Stimulated activated naive B cell treated with anti-CD40 and anti-IgM and Interleukin-4, amounts not matched to agents 10 μg/mL and 1 μg/mL and 100 μg/mL, for 72 hours (primary cell): Measurements from ENCODE around the gene GPR55.
A peak's percentile ranks its signal among the peaks of the same experiment; 100 is the strongest.

ENCODE experiments used
- ATAC-seq, 2 donors: fragments of 150-1000 bp; cut with Tn5 transposase; replicated peaks; 2 replicates each; pipeline ENCODE4 v1.10.0; 2021; ENCODE audit warnings: moderate library complexity in 1 of 2
- DNase-seq: peaks from one replicate; pipeline ENCODE4 v3.0.0; 2021
- H3K27ac Mint-ChIP-seq: one replicate; pipeline ENCODE4 v1.8.0; 2022; ENCODE audit warnings: mild to moderate bottlenecking, mixed read lengths
- H3K27me3 Mint-ChIP-seq, 2 donors: one replicate each; pipeline ENCODE4 v1.8.0; 2022; ENCODE audit warnings: mixed read lengths in 2 of 2
- H3K36me3 Mint-ChIP-seq, 2 donors: one replicate each; pipeline ENCODE4 v1.8.0; 2022; ENCODE audit warnings: mixed read lengths in 2 of 2, mild to moderate bottlenecking in 1 of 2
- H3K4me1 Mint-ChIP-seq, 2 donors: one replicate each; pipeline ENCODE4 v1.8.0; 2022; ENCODE audit warnings: mixed read lengths in 2 of 2, mild to moderate bottlenecking in 1 of 2
- H3K4me3 Mint-ChIP-seq, 2 donors: one replicate each; pipeline ENCODE4 v1.8.0; 2022; ENCODE audit warnings: mild to moderate bottlenecking in 2 of 2, mixed read lengths in 2 of 2, moderate library complexity in 1 of 2
- H3K9me3 Mint-ChIP-seq, 2 donors: one replicate each; pipeline ENCODE4 v1.8.0; 2022; ENCODE audit warnings: mixed read lengths in 2 of 2, mild to moderate bottlenecking in 1 of 2

Gene GPR55

GRCh38 chr2:230868161-230868946 lies 56.7 kb downstream of the GPR55 start:
- Mint-ChIP-seq H3K27me3 (no peaks in the 10 kb centered on the region), H3K27ac (no peak overlapping the region), H3K4me1 (peaks cover 56 to 97% of the 10 kb centered on the region in 2 donors), H3K4me3 (no peak overlapping the region), H3K9me3 (no peaks in the 10 kb centered on the region), H3K36me3 (no peaks in the 10 kb centered on the region)
- ATAC-seq: no peak
- no peak for DNase-seq

- peaks cover 53 to 92% of the 10 kb centered on the region in 2 donors for H3K4me1 Mint-ChIP-seq
- H3K36me3 Mint-ChIP-seq: no peaks in the 10 kb centered on the region
- ATAC-seq (peak; percentile 36 to 45), DNase-seq (no peak)
- H3K27ac Mint-ChIP-seq: peak overlapping the region; percentile 71
- H3K27me3 Mint-ChIP-seq: peaks cover 0 to 4% of the 10 kb centered on the region in 2 donors
- H3K9me3 Mint-ChIP-seq: no peaks in the 10 kb centered on the region
- no peak overlapping the region for H3K4me3 Mint-ChIP-seq
Measured at GRCh38 chr2:230866756-230867523, 58.1 kb downstream of the GPR55 start.

DNA sequence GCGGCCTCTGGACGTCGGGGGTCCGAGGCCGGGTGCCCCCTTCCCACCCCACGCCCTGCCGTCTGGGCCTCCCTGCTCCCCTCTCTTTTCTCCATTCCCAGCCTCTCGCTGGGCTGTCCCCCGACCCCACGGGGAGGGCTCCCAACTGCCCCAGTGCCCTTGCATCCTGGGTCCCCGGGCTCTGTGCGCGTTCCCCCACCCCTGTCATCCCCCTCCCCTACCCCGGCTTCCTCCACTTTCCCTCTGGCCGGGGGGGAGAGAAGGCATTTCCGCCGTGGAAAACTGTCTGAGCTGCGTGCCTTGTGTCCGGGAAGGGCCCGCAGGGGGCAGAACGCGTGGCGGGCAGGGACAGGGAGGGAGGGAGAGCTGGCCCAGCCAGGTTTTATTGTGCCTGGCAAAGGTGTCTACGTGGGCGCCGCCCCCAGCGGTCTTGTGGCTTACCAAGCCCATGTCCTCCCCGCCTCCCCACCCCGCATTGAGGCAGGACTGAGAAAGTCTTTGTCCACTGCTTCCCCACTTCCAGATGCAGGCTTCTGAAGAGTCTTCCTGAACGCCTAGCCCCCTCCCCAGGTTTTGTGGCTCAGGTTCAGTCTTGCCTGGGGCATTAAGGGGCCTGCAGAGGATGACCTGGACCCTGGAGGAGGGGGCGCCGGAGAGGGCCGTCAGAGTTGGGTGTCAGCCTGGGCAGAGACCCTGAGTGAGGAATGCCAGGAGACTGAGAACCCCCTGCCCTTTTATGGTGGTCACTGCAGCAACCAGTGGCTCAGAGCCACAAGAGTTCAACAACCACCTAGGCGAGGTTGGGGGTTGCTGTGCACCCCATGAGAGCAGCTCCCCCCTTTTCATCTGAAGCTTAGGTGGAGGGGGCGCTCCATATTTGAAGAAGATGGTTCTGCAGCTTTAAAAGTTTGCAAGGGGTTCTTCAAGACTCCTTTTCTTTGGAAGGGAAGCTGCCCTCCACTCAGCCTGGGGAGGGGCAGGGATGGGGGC lies 59.0 kb downstream of the GPR55 start:
- Mint-ChIP-seq H3K27me3 (peaks cover 0 to 11% of the 10 kb centered on the region in 2 donors), H3K36me3 (no peaks in the 10 kb centered on the region), H3K27ac (peak overlapping the region; percentile 89), H3K9me3 (no peaks in the 10 kb centered on the region), H3K4me1 (peaks cover 56 to 88% of the 10 kb centered on the region in 2 donors), H3K4me3 (peak overlapping the region; percentile 88 to 91)
- DNase-seq (no peak), ATAC-seq (no peak)

DNA sequence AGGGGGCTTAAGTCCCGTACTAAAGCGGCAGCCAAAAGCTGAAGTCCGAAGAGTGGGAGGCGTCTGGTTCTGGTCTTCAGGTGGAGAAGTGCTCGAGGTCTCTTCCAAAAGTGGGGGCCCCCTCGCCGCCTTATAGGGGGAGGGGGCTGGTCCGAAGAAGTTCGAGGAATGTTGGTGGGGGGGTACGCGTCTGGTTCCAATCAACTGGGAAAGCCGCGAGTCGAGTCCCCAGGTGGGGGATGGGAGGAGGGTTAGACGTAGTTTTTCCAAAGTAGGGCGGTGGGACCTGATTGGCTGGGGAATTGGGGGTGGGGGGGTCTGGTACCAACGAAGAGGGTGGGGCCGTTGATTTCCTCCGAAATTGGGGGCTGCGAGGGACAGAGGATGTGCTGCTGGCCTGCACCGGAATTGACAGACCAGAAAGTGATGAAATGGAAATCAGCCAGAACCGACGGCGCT lies 59.7 kb downstream of the GPR55 start:
- ATAC-seq (no peak), DNase-seq (no peak)
- H3K36me3 Mint-ChIP-seq: no peaks in the 10 kb centered on the region
- H3K4me3 Mint-ChIP-seq: peak overlapping the region; percentile 88 to 91
- peaks cover 0 to 11% of the 10 kb centered on the region in 2 donors for H3K27me3 Mint-ChIP-seq
- H3K27ac Mint-ChIP-seq: peak overlapping the region; percentile 89
- H3K4me1 Mint-ChIP-seq: peaks cover 49 to 81% of the 10 kb centered on the region in 2 donors
- no peaks in the 10 kb centered on the region for H3K9me3 Mint-ChIP-seq

DNA sequence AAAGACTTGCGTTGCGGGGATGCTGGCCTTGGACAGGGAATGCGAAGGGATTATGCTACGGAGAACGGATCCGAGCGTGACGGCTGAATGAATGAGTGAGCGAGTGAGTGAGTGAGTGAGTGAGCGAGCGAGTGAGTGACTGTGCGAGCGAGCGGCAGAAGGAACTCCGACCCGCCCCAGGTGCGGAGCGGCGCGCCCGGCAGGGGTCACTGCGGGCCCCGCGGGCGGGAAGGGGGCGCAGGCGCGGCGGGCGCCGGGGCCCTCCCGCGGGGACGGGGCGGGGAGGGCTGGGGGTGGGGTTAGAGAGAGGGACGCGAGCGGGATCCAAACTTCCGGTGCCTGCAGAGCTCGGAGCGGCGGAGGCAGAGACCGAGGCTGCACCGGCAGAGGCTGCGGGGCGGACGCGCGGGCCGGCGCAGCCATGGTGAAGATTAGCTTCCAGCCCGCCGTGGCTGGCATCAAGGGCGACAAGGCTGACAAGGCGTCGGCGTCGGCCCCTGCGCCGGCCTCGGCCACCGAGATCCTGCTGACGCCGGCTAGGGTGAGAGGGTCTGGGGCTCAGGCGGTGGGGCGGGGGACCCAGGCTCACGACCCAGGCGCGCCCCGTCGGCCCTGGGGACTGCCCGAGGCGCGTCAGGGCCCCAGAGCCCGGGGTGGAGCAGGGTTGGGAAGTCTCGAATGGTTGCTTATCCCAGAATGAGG lies 60.3 kb downstream of the GPR55 start, which contains the start of gene ITM2C:
Gene ITM2C, plus strand, starts transcription at position 338 of the 702 bp plus-strand sequence. Its CDS starts 84 bp downstream, at position 422.
- Mint-ChIP-seq H3K4me3 (peak within 1 kb of the TSS; percentile 88 to 91), H3K27me3 (peaks cover 0 to 11% of the 10 kb centered on the region in 2 donors), H3K27ac (peak within 1 kb of the TSS; percentile 89), H3K36me3 (no peaks in the 10 kb centered on the region), H3K4me1 (peaks cover 44 to 75% of the 10 kb centered on the region in 2 donors), H3K9me3 (no peaks in the 10 kb centered on the region)
- DNase-seq (peak; percentile 55), ATAC-seq (peak; percentile 81 to 84)

DNA sequence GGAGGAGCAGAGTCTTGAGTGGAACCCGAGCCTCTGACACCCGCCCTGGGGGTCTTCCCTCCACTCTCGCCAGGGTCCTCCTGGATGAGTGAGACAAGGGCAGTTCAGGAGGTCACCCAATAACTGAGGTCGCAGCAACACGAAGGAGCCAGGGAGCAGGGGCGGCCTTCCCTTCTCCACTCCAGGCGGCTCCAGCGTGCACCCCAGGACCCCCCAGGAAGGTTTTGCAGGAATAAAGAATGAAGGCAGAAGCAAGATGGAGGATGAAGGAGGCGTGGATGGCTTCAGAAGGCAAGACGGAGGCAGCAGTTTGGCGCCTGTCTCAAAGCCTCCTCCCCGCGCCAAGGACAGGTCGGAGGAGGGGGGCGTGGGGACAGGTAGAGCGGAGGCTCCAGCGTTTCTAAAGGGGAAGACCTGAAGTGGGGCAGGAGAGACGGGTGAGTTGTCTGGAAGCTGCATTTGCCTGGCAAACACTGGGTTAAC lies 60.9 kb downstream of the GPR55 start:
- Mint-ChIP-seq H3K4me1 (peaks cover 43 to 69% of the 10 kb centered on the region in 2 donors), H3K4me3 (peak overlapping the region; percentile 88 to 91), H3K36me3 (no peaks in the 10 kb centered on the region), H3K27ac (peak overlapping the region; percentile 89), H3K9me3 (no peaks in the 10 kb centered on the region), H3K27me3 (peaks cover 0 to 11% of the 10 kb centered on the region in 2 donors)
- DNase-seq (no peak), ATAC-seq (no peak)

DNA sequence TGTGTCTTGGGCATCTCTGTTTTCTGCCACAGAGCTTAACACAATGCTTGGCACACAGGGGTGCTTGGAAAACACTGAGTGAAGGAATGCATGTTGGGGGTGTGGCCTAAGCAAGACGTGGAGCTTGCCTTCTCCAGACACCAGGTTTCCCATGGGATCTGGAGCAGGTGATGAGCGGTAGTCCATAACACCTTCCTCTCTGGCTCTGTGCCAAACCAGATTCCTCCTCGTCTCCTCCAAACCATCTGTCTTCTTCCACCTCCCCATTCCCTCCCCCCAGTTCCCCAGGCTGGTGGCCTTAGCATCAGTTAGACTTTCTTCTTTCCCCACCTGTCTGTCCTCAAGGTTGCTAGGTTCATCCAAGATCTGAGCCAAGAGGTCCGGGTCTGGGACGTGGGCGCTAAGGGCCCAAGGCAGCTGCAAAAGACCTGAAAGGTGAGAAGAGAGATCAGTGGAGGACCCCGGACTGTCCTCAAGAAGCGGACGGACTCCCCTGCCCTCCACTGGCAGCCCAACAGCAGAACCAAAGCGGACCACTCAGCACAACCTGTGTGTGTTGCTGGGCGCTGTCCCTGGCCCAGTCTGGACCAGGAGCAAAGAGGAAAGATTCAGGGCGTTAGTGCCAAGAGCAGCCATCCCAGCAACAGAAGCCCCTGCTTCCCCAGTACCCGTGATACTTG lies 61.5 kb downstream of the GPR55 start:
- H3K27me3 Mint-ChIP-seq: peaks cover 0 to 11% of the 10 kb centered on the region in 2 donors
- peak overlapping the region; percentile 88 to 91 for H3K4me3 Mint-ChIP-seq
- no peaks in the 10 kb centered on the region for H3K36me3 Mint-ChIP-seq

DNA sequence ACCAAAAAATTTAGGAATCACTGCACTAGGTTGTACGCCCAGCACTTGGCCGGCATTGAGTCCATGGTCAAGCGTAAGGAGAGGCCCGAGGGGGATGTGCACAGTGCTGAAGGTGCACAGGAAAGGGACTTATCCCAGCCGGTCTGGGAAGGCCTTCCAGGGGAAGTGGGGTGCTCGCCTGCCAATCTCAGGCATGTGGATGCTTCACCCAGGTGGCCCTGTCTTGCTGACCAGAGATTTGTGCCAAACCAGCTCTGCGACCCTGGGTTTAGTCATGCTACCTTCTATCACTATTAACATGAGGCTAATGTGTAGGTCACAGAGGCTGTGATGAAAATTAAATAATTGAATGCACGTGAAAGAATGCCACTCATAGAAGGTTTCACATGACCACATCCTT lies 62.0 kb downstream of the GPR55 start:
- H3K27ac Mint-ChIP-seq: no peak overlapping the region
- peaks cover 37 to 58% of the 10 kb centered on the region in 2 donors for H3K4me1 Mint-ChIP-seq
- H3K4me3 Mint-ChIP-seq: no peak overlapping the region

More for the DNA sequence above, 61.5 kb downstream of the GPR55 start:
- H3K4me1 Mint-ChIP-seq: peaks cover 40 to 63% of the 10 kb centered on the region in 2 donors
- H3K9me3 Mint-ChIP-seq: no peaks in the 10 kb centered on the region
- H3K27ac Mint-ChIP-seq: no peak overlapping the region
- DNase-seq (no peak), ATAC-seq (no peak)

DNA sequence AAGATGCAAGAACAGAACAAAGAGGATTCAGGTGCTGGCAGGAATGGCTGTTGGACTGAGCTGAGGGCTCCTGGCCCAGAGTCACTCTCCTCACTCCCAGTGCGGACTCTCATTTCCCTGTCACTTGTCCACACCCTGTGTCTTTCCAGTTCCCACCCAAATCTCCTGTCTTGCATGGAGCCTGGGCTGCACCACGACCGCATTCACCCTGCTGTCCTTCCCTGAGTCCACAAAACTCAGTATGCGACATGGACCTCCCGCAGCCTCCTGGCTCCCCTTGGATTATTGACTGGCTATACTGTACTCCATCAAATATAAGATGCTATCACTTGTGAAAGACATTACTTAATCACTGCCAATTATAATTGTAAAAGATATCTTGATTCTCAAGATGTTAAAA lies 62.8 kb downstream of the GPR55 start:
- Mint-ChIP-seq H3K27ac (no peak overlapping the region), H3K36me3 (no peaks in the 10 kb centered on the region), H3K9me3 (no peaks in the 10 kb centered on the region), H3K27me3 (peaks cover 10 to 16% of the 10 kb centered on the region in 2 donors), H3K4me3 (no peak overlapping the region), H3K4me1 (peaks cover 37 to 51% of the 10 kb centered on the region in 2 donors)
- ATAC-seq (no peak), DNase-seq (no peak)

More for the DNA sequence above, 62.0 kb downstream of the GPR55 start:
- no peaks in the 10 kb centered on the region for H3K36me3 Mint-ChIP-seq
- H3K27me3 Mint-ChIP-seq: peaks cover 3 to 11% of the 10 kb centered on the region in 2 donors
- ATAC-seq (no peak), DNase-seq (no peak)
- no peaks in the 10 kb centered on the region for H3K9me3 Mint-ChIP-seq

DNA sequence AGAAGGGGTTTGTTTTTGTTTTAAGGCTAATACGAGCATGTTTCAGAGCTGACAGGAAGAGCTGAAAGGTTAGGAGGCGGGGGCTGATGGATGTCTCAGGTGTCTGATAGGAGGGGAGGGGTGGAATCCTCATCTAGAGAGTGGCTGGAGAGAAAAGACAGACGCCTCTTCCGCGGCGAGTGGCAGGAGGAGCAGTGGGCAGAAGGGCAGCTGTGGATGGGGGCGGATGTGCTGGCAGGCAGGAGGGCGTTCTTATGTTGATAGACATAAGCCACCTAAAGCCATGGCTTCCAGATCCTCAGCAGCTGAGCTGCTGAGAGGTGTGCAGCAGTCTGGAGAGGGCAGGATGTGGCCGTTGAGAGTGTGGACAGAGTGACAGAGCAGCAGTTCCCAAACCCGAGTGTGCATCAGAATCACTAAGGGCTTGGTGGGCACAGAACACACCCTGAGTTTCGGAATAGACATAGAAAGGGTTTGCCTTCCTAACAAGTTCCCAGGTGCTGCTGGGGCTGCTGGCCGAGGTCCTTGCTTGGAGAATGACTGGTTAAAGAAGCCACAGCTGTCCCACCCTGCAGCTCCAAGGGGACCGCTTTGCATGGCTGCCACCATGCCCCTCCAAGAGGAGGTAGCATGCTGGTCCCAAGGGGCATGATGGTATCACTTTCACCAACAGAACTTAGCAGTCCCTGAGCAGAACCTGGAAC lies 63.3 kb downstream of the GPR55 start:
- Mint-ChIP-seq H3K36me3 (no peaks in the 10 kb centered on the region), H3K27me3 (peaks cover 16 to 17% of the 10 kb centered on the region in 2 donors), H3K9me3 (no peaks in the 10 kb centered on the region), H3K27ac (no peak overlapping the region), H3K4me3 (no peak overlapping the region), H3K4me1 (peaks cover 31 to 45% of the 10 kb centered on the region in 2 donors)
- ATAC-seq (no peak), DNase-seq (no peak)
